ENCODE measurements around the gene THAP5.

The THAP5 gene

GRCh38 chr7:108569381-108570145 is at the start of gene THAP5, which contains the start of gene DNAJB9:
Gene THAP5 (minus strand): TSS chr7:108569706. CDS start chr7:108569569, 137 bp downstream.
Gene DNAJB9 (plus strand): TSS chr7:108569874. CDS start chr7:108571727, 1,853 bp downstream.
- DNase-seq: peak; percentile 100

- DNase-seq: no peak
These were observed 48.5 kb upstream of the THAP5 start for GRCh38 chr7:108618056-108618455.

GRCh38 chr7:108614896-108615295 is 45.4 kb upstream of the THAP5 start:
- no peak for DNase-seq

GRCh38 chr7:108613949-108614381 is 44.5 kb upstream of the THAP5 start:
- no peak for DNase-seq

GRCh38 chr7:108613147-108613948 is 43.8 kb upstream of the THAP5 start:
- DNase-seq: peak; percentile 54

- DNase-seq: no peak
These were observed 41.8 kb upstream of the THAP5 start for GRCh38 chr7:108611268-108611667.

- no peak for DNase-seq
These were observed 40.1 kb upstream of the THAP5 start for GRCh38 chr7:108609643-108610042.

- DNase-seq: no peak
These were observed 36.2 kb upstream of the THAP5 start for GRCh38 chr7:108605559-108606201.

- no peak for DNase-seq
These were observed 35.0 kb upstream of the THAP5 start for GRCh38 chr7:108604307-108605077.

- DNase-seq: no peak
These were observed 34.3 kb upstream of the THAP5 start for GRCh38 chr7:108603656-108604306.

GRCh38 chr7:108600399-108600798 is 30.9 kb upstream of the THAP5 start:
- no peak for DNase-seq

GRCh38 chr7:108598914-108599580 is 29.5 kb upstream of the THAP5 start:
- no peak for DNase-seq

GRCh38 chr7:108598153-108598552 is 28.6 kb upstream of the THAP5 start:
- no peak for DNase-seq

GRCh38 chr7:108596560-108596959 is 27.1 kb upstream of the THAP5 start:
- no peak for DNase-seq

GRCh38 chr7:108592646-108593201 is 23.2 kb upstream of the THAP5 start:
- no peak for DNase-seq

GRCh38 chr7:108590606-108591005 is 21.1 kb upstream of the THAP5 start:
- no peak for DNase-seq

GRCh38 chr7:108589874-108590273 is 20.4 kb upstream of the THAP5 start:
- DNase-seq: no peak

GRCh38 chr7:108589199-108589598 is 19.7 kb upstream of the THAP5 start:
- no peak for DNase-seq

- DNase-seq: no peak
These were observed 16.8 kb upstream of the THAP5 start for GRCh38 chr7:108586274-108586710.

- DNase-seq: no peak
These were observed 16.3 kb upstream of the THAP5 start for GRCh38 chr7:108585843-108586242.

- no peak for DNase-seq
These were observed 14.7 kb upstream of the THAP5 start for GRCh38 chr7:108584211-108584610.

Data from CD4-positive, alpha-beta T cell treated with Interleukin-12 subunit alpha and Interleukin-12 subunit beta, for 1 hour (primary cell).